H9 (cell line): Measurements from ENCODE around the gene FGF4. TPM values are rescaled to one million over a fixed set of nuclear protein-coding genes. Genes with fewer than 3 reads are reported as not detected.

Experiments
- DNase-seq: peaks from one replicate; pipeline ENCODE4 v3.0.0-alpha.2; 2017
- H2AFZ ChIP-seq: one replicate; pipeline ENCODE4 v1.6.1; 2013; ENCODE audit warnings: mild to moderate bottlenecking, low read length, control low read depth, moderate library complexity
- H2AK5ac ChIP-seq: 2 replicates; pipeline ENCODE4 v1.6.1; 2013; ENCODE audit warnings: low read length, control low read depth, mixed read lengths; ENCODE audit not compliant: insufficient read length
- H2BK120ac ChIP-seq: one replicate; pipeline ENCODE4 v1.6.1; 2013; ENCODE audit warnings: low read depth, mild to moderate bottlenecking, low read length, control low read depth, inconsistent platforms; ENCODE audit not compliant: poor library complexity, severe bottlenecking
- H2BK12ac ChIP-seq: 2 replicates; pipeline ENCODE4 v1.6.1; 2013; ENCODE audit warnings: low read length, control low read depth, mixed read lengths, low read depth; ENCODE audit not compliant: insufficient read length
- H2BK15ac ChIP-seq: 2 replicates; pipeline ENCODE4 v1.6.1; 2013; ENCODE audit warnings: low read depth, low read length, control low read depth
- H2BK20ac ChIP-seq: one replicate; pipeline ENCODE4 v1.6.1; 2013; ENCODE audit warnings: low read depth, mild to moderate bottlenecking, low read length, control low read depth, inconsistent platforms; ENCODE audit not compliant: poor library complexity, severe bottlenecking
- H2BK5ac ChIP-seq: 2 replicates; pipeline ENCODE4 v1.6.1; 2013; ENCODE audit warnings: low read length, control low read depth, mixed read lengths; ENCODE audit not compliant: insufficient read length
- H3K14ac ChIP-seq: 2 replicates; pipeline ENCODE4 v1.6.1; 2013; ENCODE audit warnings: low read length, control low read depth; ENCODE audit not compliant: insufficient read depth
- H3K18ac ChIP-seq: 2 replicates; pipeline ENCODE4 v1.6.1; 2013; ENCODE audit warnings: low read depth, mild to moderate bottlenecking, mixed read lengths, low read length, control low read depth; ENCODE audit not compliant: insufficient read length
- H3K23ac ChIP-seq: 2 replicates; pipeline ENCODE4 v1.6.1; 2013; ENCODE audit warnings: low read length, control low read depth, mixed read lengths, low read depth; ENCODE audit not compliant: insufficient read length
- H3K23me2 ChIP-seq: 2 replicates; pipeline ENCODE4 v1.6.1; 2013; ENCODE audit warnings: low read depth, mild to moderate bottlenecking, mixed read lengths, low read length, control low read depth; ENCODE audit not compliant: insufficient read length, poor library complexity, severe bottlenecking
- H3K27ac ChIP-seq: 2 replicates; pipeline ENCODE4 v1.5.1; 2013; ENCODE audit warnings: low read length, control low read depth, mixed read lengths, low read depth; ENCODE audit not compliant: insufficient read length
- H3K27me3 ChIP-seq: 2 replicates; pipeline ENCODE4 v1.6.1; 2013; ENCODE audit warnings: low read length, control low read depth, inconsistent platforms; ENCODE audit not compliant: insufficient read depth
- H3K4ac ChIP-seq: 2 replicates; pipeline ENCODE4 v1.6.1; 2013; ENCODE audit warnings: low read depth, mild to moderate bottlenecking, control low read depth, inconsistent platforms, low read length, moderate library complexity
- H3K4me1 ChIP-seq: 2 replicates; pipeline ENCODE4 v1.6.1; 2013; ENCODE audit warnings: low read length, control low read depth, inconsistent platforms; ENCODE audit not compliant: insufficient read depth
- H3K4me2 ChIP-seq: 2 replicates; pipeline ENCODE4 v1.6.1; 2013; ENCODE audit warnings: low read length, control low read depth, mixed read lengths; ENCODE audit not compliant: insufficient read length, insufficient read depth
- H3K56ac ChIP-seq: 2 replicates; pipeline ENCODE4 v1.6.1; 2013; ENCODE audit warnings: low read depth, mild to moderate bottlenecking, mixed read lengths, low read length, control low read depth; ENCODE audit not compliant: insufficient read length
- H3K79me1 ChIP-seq: 2 replicates; pipeline ENCODE4 v1.6.1; 2013; ENCODE audit warnings: low read depth, mild to moderate bottlenecking, moderate library complexity, low read length, control low read depth, inconsistent platforms; ENCODE audit not compliant: insufficient read depth, poor library complexity, severe bottlenecking
- H3K79me2 ChIP-seq: 2 replicates; pipeline ENCODE4 v1.6.1; 2013; ENCODE audit warnings: low read length, control low read depth, inconsistent platforms; ENCODE audit not compliant: insufficient read depth
- H3K9ac ChIP-seq: 2 replicates; pipeline ENCODE4 v1.6.1; 2013; ENCODE audit warnings: low read length, control low read depth, mixed read lengths; ENCODE audit not compliant: insufficient read length; ENCODE audit errors: extremely low read depth
- H3K9me3 ChIP-seq: one replicate; pipeline ENCODE4 v1.6.1; 2013; ENCODE audit warnings: low read depth, low read length, inconsistent platforms; ENCODE audit not compliant: control insufficient read depth
- H3T11ph ChIP-seq: one replicate; pipeline ENCODE4 v1.6.1; 2013; ENCODE audit warnings: mild to moderate bottlenecking, low read length, control low read depth, inconsistent platforms
- H4K20me1 ChIP-seq: one replicate; pipeline ENCODE4 v1.6.1; 2013; ENCODE audit not compliant: control insufficient read depth, insufficient read length, insufficient read depth
- H4K5ac ChIP-seq: 2 replicates; pipeline ENCODE4 v1.6.1; 2013; ENCODE audit warnings: low read depth, mild to moderate bottlenecking, mixed read lengths, low read length, control low read depth; ENCODE audit not compliant: insufficient read length
- H4K8ac ChIP-seq: replicated peaks from 2 replicates; pipeline ENCODE4 v1.6.1; 2013; ENCODE audit warnings: low read length, control low read depth, mixed read lengths, low read depth; ENCODE audit not compliant: insufficient read length
- H4K91ac ChIP-seq: 2 replicates; pipeline ENCODE4 v1.6.1; 2013; ENCODE audit warnings: low read depth, mild to moderate bottlenecking, moderate library complexity, mixed read lengths, low read length, control low read depth; ENCODE audit not compliant: insufficient read length
- H3K27ac Mint-ChIP-seq, 3 experiments: 2 replicates in 2 of 3; 3 replicates in 1 of 3; pipeline ENCODE4 v1.8.0; 2020 to 2021; ENCODE audit warnings: mixed read lengths in 3 of 3, mild to moderate bottlenecking in 1 of 3, moderate library complexity in 1 of 3
- H3K27me3 Mint-ChIP-seq: 2 replicates; pipeline ENCODE4 v1.8.0; 2021; ENCODE audit warnings: low read depth, mild to moderate bottlenecking, moderate library complexity, mixed read lengths
- H3K36me3 Mint-ChIP-seq, 3 experiments: 2 replicates in 2 of 3; 3 replicates in 1 of 3; pipeline ENCODE4 v1.8.0; 2020 to 2021; ENCODE audit warnings: low read depth in 3 of 3, mixed read lengths in 3 of 3; ENCODE audit not compliant: insufficient read depth in 1 of 3
- H3K4me1 Mint-ChIP-seq, 2 experiments: 2 replicates each; pipeline ENCODE4 v1.8.0; 2020; ENCODE audit warnings: mixed read lengths in 2 of 2
- H3K4me3 Mint-ChIP-seq, 2 experiments: 2 replicates in 1 of 2; 3 replicates in 1 of 2; pipeline ENCODE4 v1.8.0; 2020 to 2021; ENCODE audit warnings: mild to moderate bottlenecking in 2 of 2, mixed read lengths in 2 of 2, moderate library complexity in 1 of 2
- H3K9me3 Mint-ChIP-seq, 2 experiments: 2 replicates in 1 of 2; 3 replicates in 1 of 2; pipeline ENCODE4 v1.8.0; 2020; ENCODE audit warnings: mild to moderate bottlenecking in 2 of 2, mixed read lengths in 2 of 2, moderate library complexity in 1 of 2
- CTCF ChIP-seq: fragments of 200-600 bp; sonication (generic); conservative IDR thresholded peaks from 3 replicates; pipeline ENCODE4 v1.8.0; 2021; ENCODE audit warnings: antibody characterized with exemption, mild to moderate bottlenecking
- WGBS: extraction: QIAGEN DNeasy Blood & Tissue Kit; methylation state at CpG from one replicate; pipeline ENCODE4 v1.1.7; 2013; ENCODE audit warnings: missing lambda C conversion rate, low lambda C conversion rate, mixed read lengths; ENCODE audit not compliant: insufficient read length; ENCODE audit errors: extremely low coverage; 5-methylcytosine and 5-hydroxymethylcytosine counted together
- total RNA-seq: library from RNA; stranded (reverse); gene quantifications from 2 replicates; pipeline ENCODE4 v1.2.1, GENCODE V29; 2021

The FGF4 gene
- total RNA-seq, 1 experiment from 2014 or later = 0.68 TPM

- no peak overlapping the region for H4K5ac ChIP-seq
- peaks cover 0 to 6% of the 10 kb centered on the region in 2 experiments; a peak in 2 of 5 replicates for H3K9me3 Mint-ChIP-seq
- no peaks in the 10 kb centered on the region for H3K9me3 ChIP-seq
- H3K4me2 ChIP-seq = no peak overlapping the region
- H2BK12ac ChIP-seq = no peak overlapping the region
- no peak overlapping the region for H3K14ac ChIP-seq
- no peak overlapping the region for H3K27ac ChIP-seq
- H4K20me1 ChIP-seq = peaks cover 2% of the 10 kb centered on the region
- H3K27me3 ChIP-seq = peaks cover 39% of the 10 kb centered on the region
- H3K4me1 ChIP-seq = no peaks in the 10 kb centered on the region
- no peak overlapping the region for H3K27ac Mint-ChIP-seq
- H3K79me2 ChIP-seq = no peaks in the 10 kb centered on the region
- no peaks in the 10 kb centered on the region for H3K79me1 ChIP-seq
- no peak overlapping the region for H3K4me3 Mint-ChIP-seq
- H2AFZ ChIP-seq = no peak overlapping the region
- no peak for DNase-seq
- 100% methylated on average over 1 of the region's 2 CpGs for WGBS
- no peak overlapping the region for H3K23ac ChIP-seq
- H2BK5ac ChIP-seq = no peak overlapping the region
- H3K56ac ChIP-seq = no peak overlapping the region
- no peak overlapping the region for H2BK120ac ChIP-seq
- H3K9ac ChIP-seq = no peak overlapping the region
- H3K4ac ChIP-seq = no peak overlapping the region
- H2BK20ac ChIP-seq = no peak overlapping the region
- H3K18ac ChIP-seq = no peak overlapping the region
- H2BK15ac ChIP-seq = no peak overlapping the region
- H3T11ph ChIP-seq = no peak overlapping the region
- no peaks in the 10 kb centered on the region; a peak in 2 of 7 replicates for H3K36me3 Mint-ChIP-seq
- peaks cover 9% of the 10 kb centered on the region for H3K23me2 ChIP-seq
- H4K8ac ChIP-seq = no peak overlapping the region
- H4K91ac ChIP-seq = no peak overlapping the region
- peaks cover 4 to 11% of the 10 kb centered on the region in 2 experiments; a peak in 3 of 4 replicates for H3K4me1 Mint-ChIP-seq
- TF ChIP-seq CTCF = no peak
- no peak overlapping the region for H2AK5ac ChIP-seq
- H3K27me3 Mint-ChIP-seq = peaks cover 77% of the 10 kb centered on the region
Observed at GRCh38 chr11:69813839-69814238, 38.7 kb upstream of the FGF4 start.
